H9 (cell line): ENCODE measurements around the gene DIAPH2. TPM values are rescaled to one million over a fixed set of nuclear protein-coding genes. Genes with fewer than 3 reads are reported as not detected.

Experiments used
- DNase-seq: peaks from one replicate; pipeline ENCODE4 v3.0.0-alpha.2; 2017
- H2AFZ ChIP-seq: one replicate; pipeline ENCODE4 v1.6.1; 2013; ENCODE audit warnings: mild to moderate bottlenecking, low read length, control low read depth, moderate library complexity
- H2AK5ac ChIP-seq: 2 replicates; pipeline ENCODE4 v1.6.1; 2013; ENCODE audit warnings: low read length, control low read depth, mixed read lengths; ENCODE audit not compliant: insufficient read length
- H2BK120ac ChIP-seq: one replicate; pipeline ENCODE4 v1.6.1; 2013; ENCODE audit warnings: low read depth, mild to moderate bottlenecking, low read length, control low read depth, inconsistent platforms; ENCODE audit not compliant: poor library complexity, severe bottlenecking
- H2BK12ac ChIP-seq: 2 replicates; pipeline ENCODE4 v1.6.1; 2013; ENCODE audit warnings: low read length, control low read depth, mixed read lengths, low read depth; ENCODE audit not compliant: insufficient read length
- H2BK15ac ChIP-seq: 2 replicates; pipeline ENCODE4 v1.6.1; 2013; ENCODE audit warnings: low read depth, low read length, control low read depth
- H2BK20ac ChIP-seq: one replicate; pipeline ENCODE4 v1.6.1; 2013; ENCODE audit warnings: low read depth, mild to moderate bottlenecking, low read length, control low read depth, inconsistent platforms; ENCODE audit not compliant: poor library complexity, severe bottlenecking
- H2BK5ac ChIP-seq: 2 replicates; pipeline ENCODE4 v1.6.1; 2013; ENCODE audit warnings: low read length, control low read depth, mixed read lengths; ENCODE audit not compliant: insufficient read length
- H3K14ac ChIP-seq: 2 replicates; pipeline ENCODE4 v1.6.1; 2013; ENCODE audit warnings: low read length, control low read depth; ENCODE audit not compliant: insufficient read depth
- H3K18ac ChIP-seq: 2 replicates; pipeline ENCODE4 v1.6.1; 2013; ENCODE audit warnings: low read depth, mild to moderate bottlenecking, mixed read lengths, low read length, control low read depth; ENCODE audit not compliant: insufficient read length
- H3K23ac ChIP-seq: 2 replicates; pipeline ENCODE4 v1.6.1; 2013; ENCODE audit warnings: low read length, control low read depth, mixed read lengths, low read depth; ENCODE audit not compliant: insufficient read length
- H3K23me2 ChIP-seq: 2 replicates; pipeline ENCODE4 v1.6.1; 2013; ENCODE audit warnings: low read depth, mild to moderate bottlenecking, mixed read lengths, low read length, control low read depth; ENCODE audit not compliant: insufficient read length, poor library complexity, severe bottlenecking
- H3K27ac ChIP-seq: 2 replicates; pipeline ENCODE4 v1.5.1; 2013; ENCODE audit warnings: low read length, control low read depth, mixed read lengths, low read depth; ENCODE audit not compliant: insufficient read length
- H3K27me3 ChIP-seq: 2 replicates; pipeline ENCODE4 v1.6.1; 2013; ENCODE audit warnings: low read length, control low read depth, inconsistent platforms; ENCODE audit not compliant: insufficient read depth
- H3K4ac ChIP-seq: 2 replicates; pipeline ENCODE4 v1.6.1; 2013; ENCODE audit warnings: low read depth, mild to moderate bottlenecking, control low read depth, inconsistent platforms, low read length, moderate library complexity
- H3K4me1 ChIP-seq: 2 replicates; pipeline ENCODE4 v1.6.1; 2013; ENCODE audit warnings: low read length, control low read depth, inconsistent platforms; ENCODE audit not compliant: insufficient read depth
- H3K4me2 ChIP-seq: 2 replicates; pipeline ENCODE4 v1.6.1; 2013; ENCODE audit warnings: low read length, control low read depth, mixed read lengths; ENCODE audit not compliant: insufficient read length, insufficient read depth
- H3K56ac ChIP-seq: 2 replicates; pipeline ENCODE4 v1.6.1; 2013; ENCODE audit warnings: low read depth, mild to moderate bottlenecking, mixed read lengths, low read length, control low read depth; ENCODE audit not compliant: insufficient read length
- H3K79me1 ChIP-seq: 2 replicates; pipeline ENCODE4 v1.6.1; 2013; ENCODE audit warnings: low read depth, mild to moderate bottlenecking, moderate library complexity, low read length, control low read depth, inconsistent platforms; ENCODE audit not compliant: insufficient read depth, poor library complexity, severe bottlenecking
- H3K79me2 ChIP-seq: 2 replicates; pipeline ENCODE4 v1.6.1; 2013; ENCODE audit warnings: low read length, control low read depth, inconsistent platforms; ENCODE audit not compliant: insufficient read depth
- H3K9ac ChIP-seq: 2 replicates; pipeline ENCODE4 v1.6.1; 2013; ENCODE audit warnings: low read length, control low read depth, mixed read lengths; ENCODE audit not compliant: insufficient read length; ENCODE audit errors: extremely low read depth
- H3K9me3 ChIP-seq: one replicate; pipeline ENCODE4 v1.6.1; 2013; ENCODE audit warnings: low read depth, low read length, inconsistent platforms; ENCODE audit not compliant: control insufficient read depth
- H3T11ph ChIP-seq: one replicate; pipeline ENCODE4 v1.6.1; 2013; ENCODE audit warnings: mild to moderate bottlenecking, low read length, control low read depth, inconsistent platforms
- H4K20me1 ChIP-seq: one replicate; pipeline ENCODE4 v1.6.1; 2013; ENCODE audit not compliant: control insufficient read depth, insufficient read length, insufficient read depth
- H4K5ac ChIP-seq: 2 replicates; pipeline ENCODE4 v1.6.1; 2013; ENCODE audit warnings: low read depth, mild to moderate bottlenecking, mixed read lengths, low read length, control low read depth; ENCODE audit not compliant: insufficient read length
- H4K8ac ChIP-seq: replicated peaks from 2 replicates; pipeline ENCODE4 v1.6.1; 2013; ENCODE audit warnings: low read length, control low read depth, mixed read lengths, low read depth; ENCODE audit not compliant: insufficient read length
- H4K91ac ChIP-seq: 2 replicates; pipeline ENCODE4 v1.6.1; 2013; ENCODE audit warnings: low read depth, mild to moderate bottlenecking, moderate library complexity, mixed read lengths, low read length, control low read depth; ENCODE audit not compliant: insufficient read length
- H3K27ac Mint-ChIP-seq, 3 experiments: 2 replicates in 2 of 3; 3 replicates in 1 of 3; pipeline ENCODE4 v1.8.0; 2020 to 2021; ENCODE audit warnings: mixed read lengths in 3 of 3, mild to moderate bottlenecking in 1 of 3, moderate library complexity in 1 of 3
- H3K27me3 Mint-ChIP-seq: 2 replicates; pipeline ENCODE4 v1.8.0; 2021; ENCODE audit warnings: low read depth, mild to moderate bottlenecking, moderate library complexity, mixed read lengths
- H3K36me3 Mint-ChIP-seq, 3 experiments: 2 replicates in 2 of 3; 3 replicates in 1 of 3; pipeline ENCODE4 v1.8.0; 2020 to 2021; ENCODE audit warnings: low read depth in 3 of 3, mixed read lengths in 3 of 3; ENCODE audit not compliant: insufficient read depth in 1 of 3
- H3K4me1 Mint-ChIP-seq, 2 experiments: 2 replicates each; pipeline ENCODE4 v1.8.0; 2020; ENCODE audit warnings: mixed read lengths in 2 of 2
- H3K4me3 Mint-ChIP-seq, 2 experiments: 2 replicates in 1 of 2; 3 replicates in 1 of 2; pipeline ENCODE4 v1.8.0; 2020 to 2021; ENCODE audit warnings: mild to moderate bottlenecking in 2 of 2, mixed read lengths in 2 of 2, moderate library complexity in 1 of 2
- H3K9me3 Mint-ChIP-seq, 2 experiments: 2 replicates in 1 of 2; 3 replicates in 1 of 2; pipeline ENCODE4 v1.8.0; 2020; ENCODE audit warnings: mild to moderate bottlenecking in 2 of 2, mixed read lengths in 2 of 2, moderate library complexity in 1 of 2
- CTCF ChIP-seq: fragments of 200-600 bp; sonication (generic); conservative IDR thresholded peaks from 3 replicates; pipeline ENCODE4 v1.8.0; 2021; ENCODE audit warnings: antibody characterized with exemption, mild to moderate bottlenecking
- WGBS: extraction: QIAGEN DNeasy Blood & Tissue Kit; methylation state at CpG from one replicate; pipeline ENCODE4 v1.1.7; 2013; ENCODE audit warnings: missing lambda C conversion rate, low lambda C conversion rate, mixed read lengths; ENCODE audit not compliant: insufficient read length; ENCODE audit errors: extremely low coverage; 5-methylcytosine and 5-hydroxymethylcytosine counted together
- total RNA-seq: library from RNA; stranded (reverse); gene quantifications from 2 replicates; pipeline ENCODE4 v1.2.1, GENCODE V29; 2021

Gene DIAPH2
- total RNA-seq, 1 experiment from 2014 or later: 45.4 TPM

- H3K23ac ChIP-seq: no peak overlapping the region
- no peak for TF ChIP-seq CTCF
- no peak overlapping the region for H4K8ac ChIP-seq
- Mint-ChIP-seq H3K27me3 (no peaks in the 10 kb centered on the region), H3K9me3 (no peaks in the 10 kb centered on the region), H3K27ac (peak overlapping the region in 1 of 3 experiments; percentile 59; a peak in 2 of 7 replicates), H3K36me3 (peaks cover 0 to 3% (median 0%) of the 10 kb centered on the region in 3 experiments; a peak in 2 of 7 replicates), H3K4me1 (peaks cover 39% of the 10 kb centered on the region in 2 experiments), H3K4me3 (no peak overlapping the region)
- H2BK120ac ChIP-seq: no peak overlapping the region
- H3K9ac ChIP-seq: no peak overlapping the region
- H2AK5ac ChIP-seq: no peak overlapping the region
- H3K18ac ChIP-seq: no peak overlapping the region
- no peaks in the 10 kb centered on the region for H3K27me3 ChIP-seq
- no peak overlapping the region for H4K91ac ChIP-seq
- H2BK20ac ChIP-seq: no peak overlapping the region
- H3K4me2 ChIP-seq: no peak overlapping the region
- no peaks in the 10 kb centered on the region for H3K23me2 ChIP-seq
- no peak overlapping the region for H3K27ac ChIP-seq
- no peaks in the 10 kb centered on the region for H3K9me3 ChIP-seq
- no peak overlapping the region for H4K5ac ChIP-seq
- H3K14ac ChIP-seq: no peak overlapping the region
- H2BK5ac ChIP-seq: no peak overlapping the region
- DNase-seq: no peak
- H3K4me1 ChIP-seq: peaks cover 6% of the 10 kb centered on the region; the same call in 1 of the 2 replicates
- H3K79me1 ChIP-seq: no peaks in the 10 kb centered on the region
- no peak overlapping the region for H2BK15ac ChIP-seq
- H2BK12ac ChIP-seq: no peak overlapping the region
- H3K4ac ChIP-seq: no peak overlapping the region
- H3T11ph ChIP-seq: no peak overlapping the region
- no peaks in the 10 kb centered on the region for H4K20me1 ChIP-seq
- H3K56ac ChIP-seq: no peak overlapping the region
- H2AFZ ChIP-seq: no peak overlapping the region
- H3K79me2 ChIP-seq: no peaks in the 10 kb centered on the region
- no CpG with 5 or more reads among the region's 2 CpGs for WGBS
Observed at GRCh38 chrX:97481228-97481627, 796.6 kb downstream of the DIAPH2 start.
